PFSK-1 (cell line): ENCODE data around the gene TRAF1.

Experiments used
- FOXP2 ChIP-seq: optimal IDR thresholded peaks from 2 replicates; pipeline ENCODE3; 2011; ENCODE audit warnings: borderline replicate concordance, control low read depth, inconsistent platforms; ENCODE audit not compliant: insufficient read depth; ENCODE audit errors: extremely low read length, extremely low read depth
- SIN3A ChIP-seq: IDR thresholded peaks from 2 replicates; pipeline ENCODE4 v1.6.1; 2012; ENCODE audit warnings: mild to moderate bottlenecking, low read length, moderate library complexity, borderline replicate concordance; ENCODE audit not compliant: insufficient read depth
- TAF1 ChIP-seq: IDR thresholded peaks from 2 replicates; pipeline ENCODE4 v1.6.1; 2012; ENCODE audit warnings: low read length, control low read depth, borderline replicate concordance; ENCODE audit not compliant: insufficient read depth
- TF ChIP-seq, protein P1 (sequence below), 2 experiments: IDR thresholded peaks; 2 replicates each; pipeline versions ENCODE4 v1.6.1 to v1.8.0; 2011 to 2012; ENCODE audit warnings: low read depth in 2 of 2, low read length in 2 of 2, control low read depth in 1 of 2, inconsistent platforms in 1 of 2, mild to moderate bottlenecking in 1 of 2, moderate library complexity in 1 of 2; ENCODE audit not compliant: insufficient read depth in 1 of 2

DNA sequence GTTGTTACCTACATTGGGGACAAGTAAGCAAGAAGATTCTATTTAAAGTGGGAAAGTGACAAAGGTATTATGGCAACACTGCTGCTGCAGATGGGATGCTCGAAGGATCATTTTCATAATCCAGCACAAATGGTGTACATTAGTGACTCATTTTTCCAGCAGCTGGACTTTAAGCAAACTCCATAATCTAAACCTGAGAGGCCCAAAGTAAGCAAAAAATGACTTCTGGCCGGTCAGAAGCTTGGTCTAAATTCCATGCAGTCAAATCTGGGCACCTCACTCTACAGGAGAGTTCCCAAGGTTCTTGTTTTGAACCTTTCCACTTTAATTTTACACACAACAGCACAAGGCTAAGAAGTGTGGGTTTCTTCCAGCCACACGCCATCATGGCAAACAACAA, 43.6 kb upstream of the TRAF1 start:
- TF ChIP-seq SIN3A = no peak
- TF ChIP-seq, protein P1, sequence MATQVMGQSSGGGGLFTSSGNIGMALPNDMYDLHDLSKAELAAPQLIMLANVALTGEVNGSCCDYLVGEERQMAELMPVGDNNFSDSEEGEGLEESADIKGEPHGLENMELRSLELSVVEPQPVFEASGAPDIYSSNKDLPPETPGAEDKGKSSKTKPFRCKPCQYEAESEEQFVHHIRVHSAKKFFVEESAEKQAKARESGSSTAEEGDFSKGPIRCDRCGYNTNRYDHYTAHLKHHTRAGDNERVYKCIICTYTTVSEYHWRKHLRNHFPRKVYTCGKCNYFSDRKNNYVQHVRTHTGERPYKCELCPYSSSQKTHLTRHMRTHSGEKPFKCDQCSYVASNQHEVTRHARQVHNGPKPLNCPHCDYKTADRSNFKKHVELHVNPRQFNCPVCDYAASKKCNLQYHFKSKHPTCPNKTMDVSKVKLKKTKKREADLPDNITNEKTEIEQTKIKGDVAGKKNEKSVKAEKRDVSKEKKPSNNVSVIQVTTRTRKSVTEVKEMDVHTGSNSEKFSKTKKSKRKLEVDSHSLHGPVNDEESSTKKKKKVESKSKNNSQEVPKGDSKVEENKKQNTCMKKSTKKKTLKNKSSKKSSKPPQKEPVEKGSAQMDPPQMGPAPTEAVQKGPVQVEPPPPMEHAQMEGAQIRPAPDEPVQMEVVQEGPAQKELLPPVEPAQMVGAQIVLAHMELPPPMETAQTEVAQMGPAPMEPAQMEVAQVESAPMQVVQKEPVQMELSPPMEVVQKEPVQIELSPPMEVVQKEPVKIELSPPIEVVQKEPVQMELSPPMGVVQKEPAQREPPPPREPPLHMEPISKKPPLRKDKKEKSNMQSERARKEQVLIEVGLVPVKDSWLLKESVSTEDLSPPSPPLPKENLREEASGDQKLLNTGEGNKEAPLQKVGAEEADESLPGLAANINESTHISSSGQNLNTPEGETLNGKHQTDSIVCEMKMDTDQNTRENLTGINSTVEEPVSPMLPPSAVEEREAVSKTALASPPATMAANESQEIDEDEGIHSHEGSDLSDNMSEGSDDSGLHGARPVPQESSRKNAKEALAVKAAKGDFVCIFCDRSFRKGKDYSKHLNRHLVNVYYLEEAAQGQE (IDR thresholded peaks at IDR 0.05; ENCODE audit: insufficient read depth in 1 of 2, low read depth in 2 of 2, low read length in 2 of 2) = no peak
- no peak for TF ChIP-seq TAF1
- no peak for TF ChIP-seq FOXP2
